K562 (cell line): ENCODE data around the gene PDHA2. TPM values are rescaled to one million over a fixed set of nuclear protein-coding genes. Genes with fewer than 3 reads are reported as not detected.

Source experiments
- ATAC-seq: fragments of 200-7000 bp; cut with Tn5 transposase; 3 replicates; pipeline ENCODE4 v1.9.1; 2020; ENCODE audit warnings: moderate library complexity
- BruUV-seq: library from RNA; stranded (reverse); fragments of 400-500 nt; replicated peaks from 2 replicates; lab custom pipeline; 2021; lab: Mats Ljungman, UMichigan
- CTCF ChIA-PET: fragments of 300-600 bp; formaldehyde crosslinking; extraction: SDS; loops from one replicate; lab custom pipeline; 2021; ENCODE audit warnings: low intra/inter-chr PET ratio; lab: Yijun Ruan, JAX
- POLR2A ChIA-PET: fragments of 300-600, 350-650 bp; sonication (Branson Sonifier 250); formaldehyde crosslinking; extraction: SDS; loops from one replicate; lab custom pipeline; 2021; ENCODE audit warnings: antibody characterized with exemption, inconsistent platforms; lab: Yijun Ruan, JAX
- DNase-seq, 4 experiments: peaks; one replicate each; pipeline versions ENCODE4 v3.0.0 to v3.0.0-alpha.2; 2011 to 2018; ENCODE audit warnings: low spot score in 3 of 4, mixed read lengths in 3 of 4; ENCODE audit errors: extremely low read depth in 1 of 4
- FAIRE-seq: peaks from 2 replicates; lab custom pipeline; 2011; peaks lifted over from hg19 to GRCh38; lab: Jason Lieb, UNC
- H2AFZ ChIP-seq: 2 replicates; pipeline ENCODE4 v1.6.0; 2011; ENCODE audit warnings: low read depth, low read length, control low read depth, inconsistent platforms
- H3K27ac ChIP-seq: fragments of 200-600 bp; 3 replicates; pipeline ENCODE4 v1.8.0; 2011; ENCODE audit warnings: low read depth, mild to moderate bottlenecking, control low read depth, inconsistent platforms, low read length, moderate library complexity, mixed read lengths; ENCODE audit errors: extremely low read depth
- H3K27me3 ChIP-seq, 2 experiments: fragments of 300-600 bp in 1 of 2; 2 replicates in 1 of 2; 3 replicates in 1 of 2; pipeline versions ENCODE4 v1.6.0 to v1.8.0; 2011; ENCODE audit warnings: inconsistent platforms in 2 of 2, low read length in 2 of 2, mild to moderate bottlenecking in 1 of 2, mixed read lengths in 1 of 2, moderate library complexity in 1 of 2; ENCODE audit not compliant: control insufficient read depth in 2 of 2, insufficient read depth in 2 of 2
- H3K36me3 ChIP-seq: fragments of 300-600 bp; 3 replicates; pipeline ENCODE4 v1.8.0; 2011; ENCODE audit warnings: mild to moderate bottlenecking, low read length, inconsistent platforms; ENCODE audit not compliant: control insufficient read depth, insufficient read depth
- H3K4me1 ChIP-seq, 2 experiments: fragments of 200-600 bp in 1 of 2; replicated peaks in 1 of 2; 2 replicates in 1 of 2; 3 replicates in 1 of 2; pipeline versions ENCODE4 v1.5.1 to v1.8.0; 2011; ENCODE audit warnings: inconsistent platforms in 2 of 2, low read length in 2 of 2, mild to moderate bottlenecking in 1 of 2, mixed read lengths in 1 of 2, moderate library complexity in 1 of 2; ENCODE audit not compliant: control insufficient read depth in 2 of 2, insufficient read depth in 2 of 2
- H3K4me2 ChIP-seq: 2 replicates; pipeline ENCODE4 v1.6.1; 2011; ENCODE audit warnings: low read length, control low read depth, inconsistent platforms, mixed read lengths; ENCODE audit not compliant: insufficient read depth
- H3K4me3 ChIP-seq: fragments of 200-600 bp; sonication (generic), shearing (Covaris generic); 2 replicates; pipeline ENCODE4 v1.5.1; 2016; ENCODE audit warnings: control low read depth, inconsistent platforms
- H3K79me2 ChIP-seq: fragments of 200-600 bp; 3 replicates; pipeline ENCODE4 v1.8.0; 2011; ENCODE audit warnings: low read length, inconsistent platforms; ENCODE audit not compliant: control insufficient read depth, insufficient read depth
- H3K9ac ChIP-seq, 2 experiments: 2 replicates each; pipeline versions ENCODE4 v1.6.0 to v1.6.1; 2011; ENCODE audit warnings: low read depth in 2 of 2, low read length in 2 of 2, control low read depth in 1 of 2, inconsistent platforms in 1 of 2, mild to moderate bottlenecking in 1 of 2, mixed read lengths in 1 of 2; ENCODE audit not compliant: insufficient read depth in 1 of 2
- H3K9me1 ChIP-seq: one replicate; pipeline ENCODE4 v1.6.0; 2011; ENCODE audit warnings: inconsistent platforms, mild to moderate bottlenecking, low read length, moderate library complexity; ENCODE audit not compliant: control insufficient read depth, insufficient read depth
- H3K9me3 ChIP-seq: replicated peaks from 2 replicates; pipeline ENCODE4 v1.5.1; 2011; ENCODE audit warnings: low read depth, low read length, inconsistent platforms; ENCODE audit not compliant: control insufficient read depth, insufficient read depth
- H4K20me1 ChIP-seq: replicated peaks from 2 replicates; pipeline ENCODE4 v1.6.1; 2011; ENCODE audit warnings: low read length, inconsistent platforms, mixed read lengths; ENCODE audit not compliant: control insufficient read depth, insufficient read depth
- CBX3 ChIP-seq, 2 experiments: IDR thresholded peaks; 1 replicate in 1 of 2; 2 replicates in 1 of 2; pipeline ENCODE4 v1.6.1; 2012; ENCODE audit warnings: inconsistent platforms in 2 of 2, low read length in 2 of 2, borderline replicate concordance in 1 of 2, control low read depth in 1 of 2
- CBX5 ChIP-seq: IDR thresholded peaks from 2 replicates; pipeline ENCODE4 v1.6.1; 2014; ENCODE audit warnings: low read depth, borderline replicate concordance
- RAD21 ChIP-seq, 2 experiments: fragments of 250-450 bp in 1 of 2; fragments of 450-650 bp in 1 of 2; sonication (Bioruptor Pico) in 1 of 2; formaldehyde crosslinking in 1 of 2; IDR thresholded peaks in 1 of 2; conservative IDR thresholded peaks in 1 of 2; 2 replicates each; pipeline versions ENCODE4 v1.4.0 to v1.8.0; 2020 to 2022; ENCODE audit warnings: mild to moderate bottlenecking in 2 of 2, moderate library complexity in 1 of 2
- SMAD4 ChIP-seq: fragments of 250-450 bp; sonication (Bioruptor Pico); conservative IDR thresholded peaks from 2 replicates; pipeline ENCODE4 v1.8.0; 2021; ENCODE audit warnings: inconsistent platforms, mild to moderate bottlenecking, moderate library complexity
- TRIM28 ChIP-seq: fragments of 450-650 bp; IDR thresholded peaks from 2 replicates; pipeline ENCODE4 v1.6.1; 2017
- ZBTB34 ChIP-seq: fragments of 250-450 bp; sonication (Bioruptor Pico); IDR thresholded peaks from 2 replicates; pipeline ENCODE4 v1.8.0; 2021; ENCODE audit warnings: mild to moderate bottlenecking, moderate library complexity
- in situ Hi-C: fragments of 300-500 bp; cut with MboI; formaldehyde crosslinking; loops from 4 replicates; pipeline ENCODE4 v1.15.0; 2018; ENCODE audit warnings: inconsistent platforms, mixed read lengths
- intact Hi-C: fragments of 100-400 bp; cut with micrococcal nuclease; formaldehyde crosslinking; loops from 2 replicates; pipeline ENCODE4 v1.14.2; 2022
- polyA plus RNA-seq, 8 experiments: library from polyadenylated mRNA; depleted of rRNA in 4 of 8; stranded (reverse) in 5 of 8; unstranded in 3 of 8; fragments of >200 nt; fragmentation: Nextera tagmentation in 2 of 8; fragmentation: Illumina TruSeq in 1 of 8; extraction: Ambion mirVana in 2 of 8; extraction: Trizol in 1 of 8; gene quantifications; 2 replicates each; pipeline versions ENCODE4 v1.2.1 to v1.2.3, GENCODE V29; 2011 to 2014; ENCODE audit warnings: inconsistent platforms in 1 of 8, missing spikeins in 1 of 8
- total RNA-seq, 7 experiments: library from RNA; depleted of rRNA in 6 of 7; stranded (reverse); fragments of >200 nt in 6 of 7; fragmentation: Illumina TruSeq in 2 of 7; extraction: Trizol in 2 of 7; gene quantifications; 2 replicates each; pipeline versions ENCODE4 v1.2.1 to v1.2.3, GENCODE V29; 2011 to 2021; ENCODE audit warnings: low replicate concordance in 1 of 7
- TF ChIP-seq, protein P1 (sequence below): sonication (generic); formaldehyde crosslinking; IDR thresholded peaks from 2 replicates; pipeline ENCODE4 v1.8.0; 2022; ENCODE audit warnings: mild to moderate bottlenecking, missing genetic modification reagents

The PDHA2 gene
- total and polyA plus RNA-seq, 9 of the 15 experiments (the other 6 are each of a cell fraction or from before 2014, with no cell fraction given) = not detected

DNA sequence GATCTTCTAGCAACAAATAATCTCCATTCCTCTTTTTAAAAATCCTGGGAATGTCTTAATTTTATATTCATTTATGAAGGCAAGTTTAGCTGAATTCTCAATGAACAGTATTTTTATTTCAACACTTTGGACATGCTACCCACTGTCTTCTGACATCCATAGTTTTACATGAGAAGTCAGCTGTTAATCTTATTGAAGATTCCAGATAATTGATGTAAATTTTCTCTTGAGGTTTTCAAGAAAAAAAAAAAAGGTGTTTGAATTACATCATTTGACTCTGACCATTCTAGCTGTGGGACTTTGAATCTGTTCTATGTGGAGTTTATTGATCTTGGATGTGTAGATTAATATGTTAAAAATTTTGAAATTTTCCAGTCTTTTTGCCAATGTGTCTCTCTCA, 28.0 kb downstream of the PDHA2 start:
- TF ChIP-seq CBX3 (IDR thresholded peaks at IDR 0.05; ENCODE audit: borderline replicate concordance in 1 of 2, low read length in 2 of 2) = peak in 1 of 2 experiments; percentile 70; a peak in 1 of 3 replicates
- no peak for TF ChIP-seq ZBTB34 (CRISPR knock-in tag)
- no peak for TF ChIP-seq SMAD4 (CRISPR knock-in tag)
- 0 out of 4 replicates have a peak, but pooled peaks of 1 of the 2 experiments have one; percentile 2 for TF ChIP-seq RAD21 (CRISPR knock-in tag; conservative IDR thresholded peaks at IDR 0.05 in 1 of 2, IDR thresholded peaks at IDR 0.05 in 1 of 2)
- TF ChIP-seq CBX5 = peak; percentile 73; the same call in 1 of the 2 replicates
- TF ChIP-seq, protein P1, sequence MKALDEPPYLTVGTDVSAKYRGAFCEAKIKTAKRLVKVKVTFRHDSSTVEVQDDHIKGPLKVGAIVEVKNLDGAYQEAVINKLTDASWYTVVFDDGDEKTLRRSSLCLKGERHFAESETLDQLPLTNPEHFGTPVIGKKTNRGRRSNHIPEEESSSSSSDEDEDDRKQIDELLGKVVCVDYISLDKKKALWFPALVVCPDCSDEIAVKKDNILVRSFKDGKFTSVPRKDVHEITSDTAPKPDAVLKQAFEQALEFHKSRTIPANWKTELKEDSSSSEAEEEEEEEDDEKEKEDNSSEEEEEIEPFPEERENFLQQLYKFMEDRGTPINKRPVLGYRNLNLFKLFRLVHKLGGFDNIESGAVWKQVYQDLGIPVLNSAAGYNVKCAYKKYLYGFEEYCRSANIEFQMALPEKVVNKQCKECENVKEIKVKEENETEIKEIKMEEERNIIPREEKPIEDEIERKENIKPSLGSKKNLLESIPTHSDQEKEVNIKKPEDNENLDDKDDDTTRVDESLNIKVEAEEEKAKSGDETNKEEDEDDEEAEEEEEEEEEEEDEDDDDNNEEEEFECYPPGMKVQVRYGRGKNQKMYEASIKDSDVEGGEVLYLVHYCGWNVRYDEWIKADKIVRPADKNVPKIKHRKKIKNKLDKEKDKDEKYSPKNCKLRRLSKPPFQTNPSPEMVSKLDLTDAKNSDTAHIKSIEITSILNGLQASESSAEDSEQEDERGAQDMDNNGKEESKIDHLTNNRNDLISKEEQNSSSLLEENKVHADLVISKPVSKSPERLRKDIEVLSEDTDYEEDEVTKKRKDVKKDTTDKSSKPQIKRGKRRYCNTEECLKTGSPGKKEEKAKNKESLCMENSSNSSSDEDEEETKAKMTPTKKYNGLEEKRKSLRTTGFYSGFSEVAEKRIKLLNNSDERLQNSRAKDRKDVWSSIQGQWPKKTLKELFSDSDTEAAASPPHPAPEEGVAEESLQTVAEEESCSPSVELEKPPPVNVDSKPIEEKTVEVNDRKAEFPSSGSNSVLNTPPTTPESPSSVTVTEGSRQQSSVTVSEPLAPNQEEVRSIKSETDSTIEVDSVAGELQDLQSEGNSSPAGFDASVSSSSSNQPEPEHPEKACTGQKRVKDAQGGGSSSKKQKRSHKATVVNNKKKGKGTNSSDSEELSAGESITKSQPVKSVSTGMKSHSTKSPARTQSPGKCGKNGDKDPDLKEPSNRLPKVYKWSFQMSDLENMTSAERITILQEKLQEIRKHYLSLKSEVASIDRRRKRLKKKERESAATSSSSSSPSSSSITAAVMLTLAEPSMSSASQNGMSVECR (CRISPR knock-in tag) = no peak
- TF ChIP-seq TRIM28 = peak; percentile 72; the same call in 1 of the 2 replicates
- Histone ChIP-seq H3K79me2 (no peaks in the 10 kb centered on the region), H3K36me3 (no peaks in the 10 kb centered on the region), H3K4me1 (no peaks in the 10 kb centered on the region), H4K20me1 (no peaks in the 10 kb centered on the region), H3K4me2 (no peak overlapping the region), H2AFZ (no peak overlapping the region), H3K9me1 (no peaks in the 10 kb centered on the region), H3K4me3 (no peak overlapping the region), H3K27ac (no peak overlapping the region), H3K27me3 (no peaks in the 10 kb centered on the region), H3K9ac (no peak overlapping the region), H3K9me3 (no peaks in the 10 kb centered on the region; the same call in 1 of the 2 replicates)
- ChIA-PET POLR2A (no interaction called here), CTCF (no interaction called here)
- no TSS peak for BruUV-seq
- ATAC-seq (no peak), FAIRE-seq (no peak), DNase-seq (peak in 2 of 4 experiments; percentile 1 to 2)
- in situ Hi-C loops (no loop called here), intact Hi-C loops (no loop called here)
